Peyer's patch (tissue), 4 donors: ENCODE data around the gene COL9A3.

Source experiments
- POLR2A ChIP-seq, 2 donors: fragments of 450-650 bp; IDR thresholded peaks; one replicate each; pipeline ENCODE4 v1.5.1; 2017; ENCODE audit warnings: antibody characterized with exemption in 2 of 2, mild to moderate bottlenecking in 2 of 2, moderate library complexity in 2 of 2
- TF ChIP-seq, protein P1 (sequence below), 6 experiments: fragments of 450-650 bp in 4 of 6; fragments of 200-600 bp in 2 of 6; sonication (generic) in 1 of 6; IDR thresholded peaks; one replicate each; pipeline ENCODE4 v1.5.1; 2017 to 2019; ENCODE audit warnings: antibody characterized with exemption in 6 of 6, mild to moderate bottlenecking in 3 of 6, moderate library complexity in 1 of 6

DNA sequence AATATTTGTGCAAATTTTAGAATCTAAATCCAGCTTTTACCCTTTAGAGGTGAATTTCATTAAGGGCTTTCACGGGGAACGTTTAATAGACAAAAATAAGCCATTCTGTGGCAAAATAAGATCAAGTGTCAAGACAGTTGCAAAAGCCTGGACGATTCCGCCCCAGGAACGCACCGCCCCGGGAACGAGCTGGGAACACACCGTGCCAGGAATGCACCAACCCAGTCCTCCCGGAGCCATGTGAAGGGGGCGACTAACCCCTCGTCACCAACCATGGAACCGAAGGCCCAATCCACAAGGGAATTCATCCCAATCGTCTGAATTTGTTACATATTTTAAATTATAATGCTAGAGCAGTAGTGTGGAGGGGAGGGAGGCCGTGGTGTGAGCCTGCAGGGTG is 65.6 kb downstream of the COL9A3 start:
- no peak for TF ChIP-seq POLR2A (IDR thresholded peaks at IDR 0.05)
- TF ChIP-seq, protein P1, sequence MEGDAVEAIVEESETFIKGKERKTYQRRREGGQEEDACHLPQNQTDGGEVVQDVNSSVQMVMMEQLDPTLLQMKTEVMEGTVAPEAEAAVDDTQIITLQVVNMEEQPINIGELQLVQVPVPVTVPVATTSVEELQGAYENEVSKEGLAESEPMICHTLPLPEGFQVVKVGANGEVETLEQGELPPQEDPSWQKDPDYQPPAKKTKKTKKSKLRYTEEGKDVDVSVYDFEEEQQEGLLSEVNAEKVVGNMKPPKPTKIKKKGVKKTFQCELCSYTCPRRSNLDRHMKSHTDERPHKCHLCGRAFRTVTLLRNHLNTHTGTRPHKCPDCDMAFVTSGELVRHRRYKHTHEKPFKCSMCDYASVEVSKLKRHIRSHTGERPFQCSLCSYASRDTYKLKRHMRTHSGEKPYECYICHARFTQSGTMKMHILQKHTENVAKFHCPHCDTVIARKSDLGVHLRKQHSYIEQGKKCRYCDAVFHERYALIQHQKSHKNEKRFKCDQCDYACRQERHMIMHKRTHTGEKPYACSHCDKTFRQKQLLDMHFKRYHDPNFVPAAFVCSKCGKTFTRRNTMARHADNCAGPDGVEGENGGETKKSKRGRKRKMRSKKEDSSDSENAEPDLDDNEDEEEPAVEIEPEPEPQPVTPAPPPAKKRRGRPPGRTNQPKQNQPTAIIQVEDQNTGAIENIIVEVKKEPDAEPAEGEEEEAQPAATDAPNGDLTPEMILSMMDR (IDR thresholded peaks at IDR 0.05), result no peak
